Measurements from ENCODE around the gene SERHL2.
"Not testable (repeated sequence)": the region's sequence is repeated elsewhere in the genome, so short reads cannot be mapped to it uniquely, and the experiment has no call there.

Gene SERHL2

GRCh38 chr22:42553475-42554361 lies at the start of gene SERHL2:
TSS of gene SERHL2 (plus strand) at chr22:42553956. CDS start at chr22:42554021, 65 bp downstream.
- DNase-seq: peak; percentile 89

- DNase-seq: not testable (repeated sequence)
These were observed 45.3 kb upstream of the SERHL2 start for GRCh38 chr22:42508327-42508974.

GRCh38 chr22:42508975-42509364 lies 44.8 kb upstream of the SERHL2 start:
- not testable (repeated sequence) for DNase-seq

- no peak for DNase-seq
These were observed 44.2 kb upstream of the SERHL2 start for GRCh38 chr22:42509548-42509947.

GRCh38 chr22:42511401-42511891 lies 42.3 kb upstream of the SERHL2 start:
- DNase-seq: no peak

- not testable (repeated sequence) for DNase-seq
These were observed 41.3 kb upstream of the SERHL2 start for GRCh38 chr22:42512273-42512990.

- not testable (repeated sequence) for DNase-seq
These were observed 39.4 kb upstream of the SERHL2 start for GRCh38 chr22:42514331-42514730.

GRCh38 chr22:42515304-42515703 lies 38.5 kb upstream of the SERHL2 start:
- DNase-seq: not testable (repeated sequence)

GRCh38 chr22:42515896-42516295 lies 37.9 kb upstream of the SERHL2 start:
- DNase-seq: no peak

- not testable (repeated sequence) for DNase-seq
These were observed 36.7 kb upstream of the SERHL2 start for GRCh38 chr22:42517103-42517502.

- DNase-seq: peak; percentile 21
These were observed 34.9 kb upstream of the SERHL2 start for GRCh38 chr22:42518638-42519524.

- DNase-seq: peak; percentile 82
These were observed 34.0 kb upstream of the SERHL2 start, which contains the start of gene RRP7A for GRCh38 chr22:42519525-42520401. TSS of gene RRP7A (minus strand) at chr22:42519796. CDS start at chr22:42519786, 10 bp downstream.

- no peak for DNase-seq
These were observed 32.6 kb upstream of the SERHL2 start for GRCh38 chr22:42521228-42521546.

- no peak for DNase-seq
These were observed 31.2 kb upstream of the SERHL2 start for GRCh38 chr22:42522546-42522945.

GRCh38 chr22:42528591-42529307 lies 25.0 kb upstream of the SERHL2 start:
- no peak for DNase-seq

GRCh38 chr22:42529435-42529834 lies 24.3 kb upstream of the SERHL2 start:
- DNase-seq: not testable (repeated sequence)

- DNase-seq: not testable (repeated sequence)
These were observed 22.2 kb upstream of the SERHL2 start for GRCh38 chr22:42531401-42532084.

- no peak for DNase-seq
These were observed 20.1 kb upstream of the SERHL2 start for GRCh38 chr22:42533638-42533977.

GRCh38 chr22:42535082-42535731 lies 18.5 kb upstream of the SERHL2 start:
- not testable (repeated sequence) for DNase-seq
